ENCODE data around the gene DMD.

DNA sequence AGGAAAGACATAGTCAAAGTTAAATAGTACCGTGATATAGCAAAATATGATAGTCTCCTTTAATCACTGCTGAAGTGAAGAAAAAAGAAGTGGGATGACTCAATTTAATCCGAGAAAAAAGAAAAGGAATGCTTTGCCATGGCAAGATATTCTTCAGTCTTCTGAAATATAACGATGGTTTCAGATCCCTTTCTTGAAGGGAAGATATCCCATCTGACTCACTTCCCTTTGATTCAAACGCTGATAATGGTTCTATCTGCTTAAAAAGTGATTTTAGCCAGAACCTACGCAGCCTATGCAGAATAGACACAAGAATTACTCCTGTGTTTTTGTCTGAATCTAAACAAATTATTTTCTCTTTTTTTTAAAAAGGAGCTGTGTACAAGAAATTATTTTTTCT lies 2071.4 kb downstream of the DMD start:
- TF ChIP-seq CHD4 (IDR thresholded peaks at IDR 0.05; ENCODE audit: borderline replicate concordance) = no peak
- no peak for TF ChIP-seq EP300 (IDR thresholded peaks at IDR 0.05)
- no peak for TF ChIP-seq POLR2A (IDR thresholded peaks at IDR 0.05; ENCODE audit: low read length)
- no peak for TF ChIP-seq CTCF (IDR thresholded peaks at IDR 0.05)
- no peak for TF ChIP-seq CEBPB (IDR thresholded peaks at IDR 0.05)
- TF ChIP-seq, protein P1, sequence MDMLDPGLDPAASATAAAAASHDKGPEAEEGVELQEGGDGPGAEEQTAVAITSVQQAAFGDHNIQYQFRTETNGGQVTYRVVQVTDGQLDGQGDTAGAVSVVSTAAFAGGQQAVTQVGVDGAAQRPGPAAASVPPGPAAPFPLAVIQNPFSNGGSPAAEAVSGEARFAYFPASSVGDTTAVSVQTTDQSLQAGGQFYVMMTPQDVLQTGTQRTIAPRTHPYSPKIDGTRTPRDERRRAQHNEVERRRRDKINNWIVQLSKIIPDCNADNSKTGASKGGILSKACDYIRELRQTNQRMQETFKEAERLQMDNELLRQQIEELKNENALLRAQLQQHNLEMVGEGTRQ (IDR thresholded peaks at IDR 0.05) = no peak
- no peak for TF ChIP-seq CBX2 (IDR thresholded peaks at IDR 0.05; ENCODE audit: borderline replicate concordance, low read depth)
- no peak for TF ChIP-seq SREBF2 (IDR thresholded peaks at IDR 0.05)
- no peak for TF ChIP-seq RFX5 (IDR thresholded peaks at IDR 0.05)
- no peak for TF ChIP-seq MYC (IDR thresholded peaks at IDR 0.05; ENCODE audit: borderline replicate concordance, low read length)
- no peak for TF ChIP-seq JUNB (IDR thresholded peaks at IDR 0.05)
- no peak for TF ChIP-seq ELK1 (IDR thresholded peaks at IDR 0.05; ENCODE audit: low read depth, low read length)
- no peak for TF ChIP-seq BCL3 (IDR thresholded peaks at IDR 0.05)

Measured in A549 (cell line).